Inflammatory macrophage treated with lipopolysaccharide for 1 hour (primary cell): ENCODE data around the gene KIRREL3.

Experiments
- DNase-seq, 2 donors: peaks; one replicate each; pipeline ENCODE4 v3.0.0-alpha.2; 2020 to 2022

The KIRREL3 gene

DNA sequence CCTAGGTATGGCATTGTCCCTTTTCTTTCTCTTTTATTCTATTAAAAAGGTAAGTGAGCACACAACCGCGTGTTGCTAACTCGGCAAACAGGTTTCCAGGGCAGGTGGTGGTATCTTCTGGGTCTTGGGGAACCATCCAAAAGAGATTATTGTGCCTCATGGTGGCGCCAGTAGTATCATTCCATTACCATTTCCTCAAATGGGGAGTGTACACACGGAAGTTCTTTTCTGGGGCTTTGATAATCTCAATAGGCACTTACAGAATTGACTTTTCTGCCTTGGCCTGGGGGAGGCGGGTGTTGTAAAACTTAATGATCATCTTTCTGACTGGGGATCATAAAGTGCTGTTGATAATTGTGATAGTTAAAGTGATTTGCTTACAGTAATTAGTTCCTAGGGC is 234.1 kb downstream of the KIRREL3 start:
- DNase-seq = no peak

- no peak for DNase-seq
These were observed 235.4 kb downstream of the KIRREL3 start for GRCh38 chr11:126765196-126765595.

GRCh38 chr11:126764231-126764630 is 236.3 kb downstream of the KIRREL3 start:
- no peak for DNase-seq

DNA sequence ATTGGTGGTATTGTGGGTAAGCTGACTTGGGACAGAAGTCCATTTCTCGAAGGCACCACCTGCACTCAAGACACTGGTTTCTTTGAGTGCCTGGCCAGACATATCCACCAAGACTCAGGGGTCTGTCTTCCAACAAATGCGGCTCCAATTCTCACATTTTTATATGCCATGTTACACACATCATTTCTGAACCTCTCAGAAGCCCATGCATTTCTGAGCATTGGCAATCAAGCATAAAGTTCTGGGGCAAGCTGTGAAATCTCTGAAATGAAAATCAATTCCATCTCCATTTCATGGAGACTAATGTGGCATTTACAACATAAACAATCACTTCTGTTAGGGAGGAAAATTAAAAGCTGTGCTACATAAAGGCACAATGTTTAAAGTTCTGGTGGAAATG is 243.7 kb downstream of the KIRREL3 start:
- no peak for DNase-seq

DNA sequence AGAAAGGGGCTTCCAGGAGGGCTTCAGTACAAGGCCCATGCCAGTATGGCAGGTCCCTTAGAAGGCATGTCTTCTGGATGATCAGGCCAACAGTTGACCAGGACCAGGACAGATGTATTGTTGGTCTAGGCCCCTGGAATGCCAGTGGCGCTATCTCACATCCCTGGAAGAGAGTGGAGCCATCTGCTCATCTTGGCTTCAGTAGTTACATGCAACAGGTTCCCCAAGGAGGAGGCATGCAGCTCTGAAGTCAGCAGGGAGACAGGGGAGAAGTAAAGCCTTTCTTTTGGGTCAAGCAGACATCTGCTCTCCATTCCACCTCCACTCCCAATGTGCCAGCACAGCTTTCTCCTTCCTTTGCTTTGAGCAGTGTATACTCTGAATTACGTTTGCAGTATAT is 244.1 kb downstream of the KIRREL3 start:
- no peak for DNase-seq

GRCh38 chr11:126755526-126755925 is 245.0 kb downstream of the KIRREL3 start:
- no peak for DNase-seq

- DNase-seq = no peak
These were observed 245.8 kb downstream of the KIRREL3 start for GRCh38 chr11:126754591-126755426.

DNA sequence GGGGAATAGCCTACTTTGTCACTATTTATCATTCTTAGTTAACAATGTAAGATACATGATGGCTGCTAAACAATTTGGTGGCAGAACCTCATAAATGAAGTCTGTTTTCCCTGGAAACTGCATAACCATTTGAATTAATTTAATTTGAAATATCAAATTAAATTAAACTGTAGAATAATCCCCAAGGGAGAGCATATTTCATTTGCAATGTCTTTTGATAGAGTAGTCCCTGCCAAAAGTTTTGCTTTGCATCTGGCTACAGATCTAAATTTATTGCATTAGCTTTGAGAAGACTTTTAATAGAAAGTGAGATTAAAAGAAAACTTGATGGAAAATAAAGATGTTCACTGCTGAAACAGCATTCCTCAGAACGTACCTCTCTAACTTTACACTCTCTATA is 246.6 kb downstream of the KIRREL3 start:
- no peak for DNase-seq

DNA sequence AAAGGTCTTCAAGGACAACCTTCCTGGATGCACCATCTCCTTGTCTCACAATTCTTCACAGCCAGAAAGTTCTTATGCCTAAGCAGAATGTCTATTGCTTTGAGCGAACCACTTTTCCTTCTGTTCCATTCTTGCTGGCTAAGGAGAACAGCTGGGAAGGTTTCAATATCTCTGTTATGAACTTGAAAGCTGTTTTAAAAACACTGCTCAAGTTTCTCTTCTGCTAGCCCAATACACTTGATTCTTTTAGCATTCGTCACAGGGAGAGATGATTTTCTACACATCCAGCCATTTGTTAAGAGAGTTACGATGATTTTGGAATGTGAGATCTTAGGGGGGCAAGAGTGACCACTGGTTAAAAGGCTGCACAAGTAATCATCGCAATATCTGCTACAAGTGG is 249.3 kb downstream of the KIRREL3 start:
- DNase-seq = no peak

DNA sequence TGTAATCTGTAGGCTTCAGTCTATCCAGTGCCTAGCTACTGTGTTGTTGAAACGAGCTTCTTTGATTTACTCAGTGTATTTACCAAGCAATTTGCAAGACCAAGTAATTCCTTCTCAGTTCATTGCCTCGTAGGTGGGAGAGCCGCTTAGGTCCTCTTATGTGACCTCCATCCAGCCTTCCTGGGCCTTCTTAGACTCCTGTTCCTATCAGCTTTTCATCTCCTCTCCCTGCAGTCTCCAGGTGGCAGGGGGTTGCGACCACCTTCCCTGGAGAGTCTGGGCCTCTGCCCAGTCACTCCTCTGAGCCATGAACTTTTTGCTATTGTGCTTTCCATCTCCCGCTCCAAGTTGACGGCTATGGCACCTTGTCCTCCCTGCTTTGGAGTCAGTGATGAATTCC is 251.8 kb downstream of the KIRREL3 start:
- no peak for DNase-seq

DNA sequence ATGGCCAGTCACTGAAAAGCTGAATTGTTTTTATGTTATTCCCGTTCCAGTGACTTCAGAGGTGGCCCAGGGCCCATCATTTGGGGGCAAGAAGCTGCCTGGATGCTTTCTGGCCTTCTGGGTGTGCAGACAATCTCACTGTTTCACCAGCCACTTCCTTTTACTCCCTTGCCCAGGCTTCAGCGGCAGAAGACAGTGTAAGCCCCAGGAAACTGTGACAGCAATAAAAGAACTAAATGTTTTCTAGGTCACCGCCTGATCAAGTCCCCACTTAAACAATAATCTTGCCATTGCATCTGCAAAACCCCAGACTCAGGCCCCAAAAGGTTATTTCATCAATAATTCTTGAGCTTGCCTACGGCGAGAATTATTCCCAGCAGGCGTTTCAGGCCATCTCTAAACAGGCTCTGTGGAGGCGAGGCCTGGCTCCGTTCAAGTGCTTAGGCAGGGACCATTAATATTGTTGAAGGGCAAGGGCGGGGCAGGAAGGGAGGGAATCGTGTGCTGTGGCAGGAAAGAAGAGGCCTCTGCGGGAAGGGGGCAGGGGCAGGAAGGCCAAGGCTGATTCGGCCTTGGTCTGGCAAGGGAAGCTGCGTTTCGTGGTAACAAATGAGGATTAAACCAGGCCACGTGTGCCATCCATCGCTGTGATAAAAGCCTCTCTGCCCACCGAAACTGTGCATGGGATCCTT is 252.3 kb downstream of the KIRREL3 start:
- DNase-seq = no peak

DNA sequence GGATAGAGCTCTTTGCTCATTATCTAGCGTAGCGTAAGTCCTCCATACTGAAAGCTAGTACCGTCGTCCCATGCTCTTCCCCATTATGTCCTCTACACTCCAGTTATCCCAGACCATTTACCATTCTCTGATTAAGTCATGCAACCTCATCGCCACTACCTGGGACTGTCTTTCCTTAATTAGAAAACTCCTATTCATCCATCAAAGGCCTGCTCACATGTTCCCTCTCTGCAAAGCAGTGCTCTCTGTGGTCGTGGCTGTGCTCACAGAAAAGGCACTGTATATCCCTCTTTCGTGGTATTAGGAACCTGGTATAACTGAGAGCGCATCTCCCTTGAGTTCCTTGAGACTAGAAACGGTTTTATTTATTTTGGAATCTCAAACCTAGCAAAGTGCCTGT is 253.3 kb downstream of the KIRREL3 start:
- DNase-seq = no peak

GRCh38 chr11:126746443-126746842 is 254.1 kb downstream of the KIRREL3 start:
- DNase-seq = no peak

GRCh38 chr11:126744699-126745098 is 255.9 kb downstream of the KIRREL3 start:
- DNase-seq = no peak

- DNase-seq = no peak
These were observed 256.9 kb downstream of the KIRREL3 start for GRCh38 chr11:126743628-126744027.

- no peak for DNase-seq
These were observed 258.0 kb downstream of the KIRREL3 start for GRCh38 chr11:126742582-126742981.

DNA sequence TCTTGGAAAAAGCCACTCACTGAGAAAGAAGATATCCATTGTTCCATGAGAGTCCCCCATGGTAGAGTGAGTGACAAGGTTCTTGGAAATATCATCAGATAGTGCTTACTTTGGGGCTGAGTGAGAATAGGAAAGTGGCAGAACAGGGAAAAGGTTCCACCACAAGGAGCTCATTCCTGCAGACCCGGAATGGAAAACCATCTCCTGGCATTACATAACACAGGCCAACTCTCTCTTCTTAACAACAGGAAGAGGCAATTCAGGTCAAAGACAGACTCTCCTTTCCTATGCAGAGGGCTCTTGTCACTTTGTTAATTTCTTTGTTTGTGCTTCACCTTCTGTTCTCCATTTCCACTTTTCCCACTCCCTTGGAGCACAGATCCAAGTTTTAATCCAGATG is 259.7 kb downstream of the KIRREL3 start:
- DNase-seq = no peak

DNA sequence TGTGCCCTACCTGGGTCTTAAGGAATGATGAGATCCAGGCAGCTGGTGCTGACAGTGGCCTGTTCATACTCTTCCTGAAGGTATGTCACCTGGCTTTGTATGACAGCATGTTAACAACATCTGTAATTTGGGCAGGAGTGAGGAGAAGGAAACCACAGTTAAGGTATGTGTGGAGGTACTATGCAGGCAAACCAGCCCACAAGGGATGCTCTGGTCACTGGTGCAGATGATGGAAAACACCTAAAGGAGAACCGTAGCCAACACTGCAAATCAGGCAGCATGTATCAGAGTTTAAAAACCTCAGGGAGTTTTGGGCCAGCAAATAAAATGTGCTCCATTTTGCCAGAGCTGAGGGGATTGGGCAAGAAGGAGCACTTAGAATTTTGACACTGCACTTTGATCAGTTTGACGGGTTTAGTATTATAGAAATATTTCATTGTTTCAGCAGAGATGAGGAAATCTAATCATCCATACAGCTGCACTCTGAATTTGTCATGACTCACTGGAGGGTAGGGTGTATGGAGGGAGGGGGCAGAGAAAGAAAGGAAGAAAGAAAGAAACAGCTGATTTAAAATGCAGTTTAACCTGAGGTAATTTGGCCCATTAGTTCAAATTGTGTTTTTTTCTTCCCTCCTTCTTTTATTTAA is 260.9 kb downstream of the KIRREL3 start:
- DNase-seq = no peak

DNA sequence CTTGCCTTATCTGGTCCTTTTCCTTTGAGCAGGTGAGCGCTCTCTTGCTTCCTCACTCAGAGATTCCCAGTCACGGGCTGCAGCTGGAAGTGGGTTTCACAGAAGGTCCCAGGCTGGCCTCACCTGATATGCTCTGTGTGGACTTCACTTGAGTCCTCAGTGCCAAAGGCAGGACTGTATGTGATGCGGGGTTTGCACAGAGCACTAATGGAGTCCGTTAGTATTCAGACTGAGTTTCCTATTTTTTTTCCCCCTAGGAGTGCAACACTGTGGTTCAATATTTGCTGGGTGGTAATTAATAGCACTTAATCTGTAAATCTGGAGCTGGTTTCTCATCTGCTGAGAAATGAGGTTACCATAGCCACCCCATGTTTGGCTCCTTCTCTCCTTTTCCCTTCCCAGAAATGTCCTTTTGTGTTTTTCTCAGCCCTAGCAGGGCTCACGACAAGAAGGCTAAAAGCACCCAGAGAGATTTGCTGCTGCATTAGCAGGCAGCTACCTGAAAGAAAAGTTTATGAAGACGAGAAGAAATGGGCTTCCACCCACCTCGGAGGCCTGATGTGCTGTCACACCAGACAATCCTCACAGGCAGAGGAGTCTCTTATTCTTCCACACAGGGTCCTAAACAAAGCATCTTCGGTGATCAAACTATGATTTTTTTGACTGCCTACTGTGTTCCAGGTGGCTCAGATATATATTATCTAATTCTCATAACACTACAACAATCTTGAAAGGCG is 262.1 kb downstream of the KIRREL3 start:
- no peak for DNase-seq

DNA sequence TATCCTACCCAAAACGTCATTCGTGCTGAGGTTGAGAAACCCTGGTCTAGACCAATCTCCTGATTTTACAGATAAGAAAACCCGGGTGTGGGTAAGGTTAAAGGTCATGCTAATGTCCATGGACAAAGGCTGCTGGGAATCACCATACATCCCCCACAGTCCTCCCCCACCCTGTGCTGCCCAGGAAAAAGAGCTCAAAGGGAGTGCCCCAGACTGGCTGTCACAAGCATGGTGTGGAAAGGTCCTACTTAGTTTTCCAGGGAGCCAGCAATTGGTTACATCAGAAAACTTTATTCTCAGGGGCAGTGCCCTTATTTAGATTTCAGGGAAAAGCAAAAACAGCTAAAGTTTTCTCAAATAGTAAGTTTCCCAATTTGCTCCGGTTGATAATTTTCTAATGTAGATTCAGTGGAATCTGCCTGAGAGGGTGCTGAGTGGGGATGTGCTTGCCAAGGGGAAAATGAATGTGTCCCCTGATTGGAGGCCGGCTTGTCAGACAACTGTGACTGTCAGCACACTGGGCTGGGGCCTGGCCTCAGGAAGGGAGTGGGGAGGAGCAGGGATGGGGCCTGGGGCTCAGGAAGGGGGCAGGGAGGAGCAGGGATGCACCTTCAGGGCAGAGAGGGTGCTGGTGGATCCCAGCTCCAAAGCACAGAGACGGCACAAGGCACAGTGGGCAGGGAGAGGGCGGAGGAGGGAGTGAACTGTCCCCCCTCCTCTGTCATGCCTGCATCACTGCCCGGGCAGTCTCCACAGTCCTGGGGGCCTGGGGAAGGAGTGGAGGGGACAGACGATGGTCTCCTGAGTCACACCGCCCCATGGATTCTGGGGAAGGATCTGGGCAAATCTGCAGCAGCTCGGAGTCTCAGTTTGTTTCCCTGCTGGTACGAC is 263.6 kb downstream of the KIRREL3 start:
- DNase-seq = no peak

GRCh38 chr11:126734752-126735151 is 265.8 kb downstream of the KIRREL3 start:
- DNase-seq = no peak

- DNase-seq = no peak
These were observed 266.9 kb downstream of the KIRREL3 start for GRCh38 chr11:126733685-126734084.
